Epithelial cell of esophagus (primary cell): Measurements from ENCODE around the gene PLEKHA7.
A peak's percentile ranks its signal among the peaks of the same experiment; 100 is the strongest.

Experiments
- DNase-seq: peaks from one replicate; pipeline ENCODE4 v3.0.0; 2010; ENCODE audit warnings: low read depth
- H3K4me3 ChIP-seq: 2 replicates; pipeline ENCODE4 v1.5.1; 2011; ENCODE audit warnings: mild to moderate bottlenecking, low read length, control low read depth
- TF ChIP-seq, protein P1 (sequence below): IDR thresholded peaks from 2 replicates; pipeline ENCODE4 v1.5.1; 2011; ENCODE audit warnings: low read depth, mild to moderate bottlenecking, low read length, control low read depth, inconsistent platforms; ENCODE audit not compliant: insufficient read depth; ENCODE audit errors: missing control alignments

Gene PLEKHA7

DNA sequence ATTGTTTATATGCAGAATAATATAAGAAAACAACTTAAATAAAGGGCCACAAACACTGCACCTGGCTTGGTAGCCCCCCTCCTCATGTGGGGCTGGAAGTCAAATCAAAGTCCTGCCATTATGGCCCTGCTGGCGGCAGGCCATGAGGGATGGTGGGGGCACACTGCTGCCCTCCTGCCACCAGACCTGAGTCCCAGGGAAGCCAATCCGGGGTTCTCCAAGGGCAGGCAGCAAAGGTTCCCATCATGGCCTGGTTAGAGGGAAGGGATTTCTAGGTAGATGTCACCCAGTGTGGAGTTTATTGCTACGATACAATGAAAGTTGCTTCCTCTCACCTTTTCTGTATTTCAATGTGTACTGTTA, 236.6 kb downstream of the PLEKHA7 start:
- TF ChIP-seq, protein P1, sequence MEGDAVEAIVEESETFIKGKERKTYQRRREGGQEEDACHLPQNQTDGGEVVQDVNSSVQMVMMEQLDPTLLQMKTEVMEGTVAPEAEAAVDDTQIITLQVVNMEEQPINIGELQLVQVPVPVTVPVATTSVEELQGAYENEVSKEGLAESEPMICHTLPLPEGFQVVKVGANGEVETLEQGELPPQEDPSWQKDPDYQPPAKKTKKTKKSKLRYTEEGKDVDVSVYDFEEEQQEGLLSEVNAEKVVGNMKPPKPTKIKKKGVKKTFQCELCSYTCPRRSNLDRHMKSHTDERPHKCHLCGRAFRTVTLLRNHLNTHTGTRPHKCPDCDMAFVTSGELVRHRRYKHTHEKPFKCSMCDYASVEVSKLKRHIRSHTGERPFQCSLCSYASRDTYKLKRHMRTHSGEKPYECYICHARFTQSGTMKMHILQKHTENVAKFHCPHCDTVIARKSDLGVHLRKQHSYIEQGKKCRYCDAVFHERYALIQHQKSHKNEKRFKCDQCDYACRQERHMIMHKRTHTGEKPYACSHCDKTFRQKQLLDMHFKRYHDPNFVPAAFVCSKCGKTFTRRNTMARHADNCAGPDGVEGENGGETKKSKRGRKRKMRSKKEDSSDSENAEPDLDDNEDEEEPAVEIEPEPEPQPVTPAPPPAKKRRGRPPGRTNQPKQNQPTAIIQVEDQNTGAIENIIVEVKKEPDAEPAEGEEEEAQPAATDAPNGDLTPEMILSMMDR = no peak
- H3K4me3 ChIP-seq = no peak overlapping the region
- DNase-seq = no peak

DNA sequence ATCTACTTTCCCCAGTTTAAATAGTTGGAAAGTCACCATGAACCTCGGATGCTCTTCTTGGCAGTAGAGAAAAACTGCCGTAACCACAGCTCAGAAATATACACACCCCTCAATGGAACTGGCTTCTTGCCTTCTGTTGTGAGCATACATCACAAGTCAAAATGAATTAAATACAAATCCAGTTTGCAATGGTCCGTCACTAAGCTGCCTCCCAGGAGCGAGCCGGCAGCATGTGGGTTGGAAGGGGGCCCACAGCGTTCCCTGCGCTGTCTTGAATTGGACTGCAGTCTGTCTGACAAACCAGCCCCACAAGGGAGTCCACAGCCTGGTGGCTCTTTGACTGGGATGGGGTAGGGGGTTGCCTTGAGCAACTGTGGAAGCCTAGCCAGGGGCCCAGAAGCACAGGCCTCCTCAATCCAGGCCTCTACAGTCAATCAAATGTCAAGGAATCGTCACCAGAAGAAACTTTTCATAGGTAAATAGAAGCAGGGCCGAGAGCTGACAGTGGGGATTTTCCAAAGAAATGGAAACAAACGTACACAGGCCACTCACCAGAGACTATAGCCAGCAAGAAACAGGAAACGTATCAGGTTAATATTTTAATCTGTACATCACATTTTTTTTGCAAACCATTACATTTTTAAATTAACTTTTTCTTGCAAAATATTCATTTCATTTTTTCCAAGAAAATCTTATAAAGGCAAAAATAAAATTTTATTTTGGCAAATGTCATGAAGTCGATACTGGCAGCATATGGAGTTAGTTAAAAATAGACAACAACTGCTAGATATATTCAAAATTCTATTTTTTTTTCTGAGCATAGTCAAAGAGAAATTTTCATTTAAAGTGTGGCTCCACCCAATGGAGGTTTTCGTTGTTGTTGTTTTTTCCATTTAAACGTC, 237.3 kb downstream of the PLEKHA7 start:
- H3K4me3 ChIP-seq = no peak overlapping the region
- TF ChIP-seq, protein P1 = no peak
- DNase-seq = no peak

- peak; percentile 38 for DNase-seq
- H3K4me3 ChIP-seq = no peak overlapping the region
- TF ChIP-seq, protein P1 = no peak
Observed at GRCh38 chr11:16775614-16776283, 238.5 kb downstream of the PLEKHA7 start.

DNA sequence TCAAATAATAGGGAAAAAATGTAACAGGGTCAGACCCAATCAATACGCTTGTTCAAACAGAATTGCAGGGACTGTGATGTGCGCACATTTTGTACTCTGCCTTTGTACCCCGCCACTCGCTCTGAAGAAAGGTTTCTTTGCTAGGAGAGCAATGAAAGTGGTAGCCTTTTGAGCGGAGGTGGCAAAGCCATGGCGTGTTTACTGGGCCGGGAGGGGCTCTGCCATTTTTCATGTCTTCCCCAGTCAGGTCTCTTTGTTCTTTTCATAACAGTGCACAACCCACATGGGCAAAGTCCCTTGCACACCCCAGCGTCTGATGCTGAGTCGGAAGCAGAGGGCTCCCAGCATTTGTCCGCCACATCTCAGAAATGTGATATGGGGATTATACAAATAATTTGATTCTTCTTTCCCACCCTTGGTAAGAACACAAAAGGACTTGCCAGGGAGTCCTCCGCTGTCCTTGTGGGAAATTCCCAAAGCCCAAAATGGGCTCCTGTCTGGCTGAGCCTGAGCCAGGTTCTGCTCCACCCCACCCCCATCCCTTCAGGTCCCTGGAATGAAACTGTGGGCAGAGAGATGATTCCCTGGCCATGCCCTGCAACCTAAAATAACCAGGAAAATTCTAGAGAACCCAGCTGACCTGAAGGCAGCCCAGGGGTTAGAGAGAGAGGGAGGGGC, 239.1 kb downstream of the PLEKHA7 start:
- DNase-seq = no peak
- TF ChIP-seq, protein P1 = no peak
- H3K4me3 ChIP-seq = no peak overlapping the region

- no peak for DNase-seq
- TF ChIP-seq, protein P1 = no peak
- no peak overlapping the region for H3K4me3 ChIP-seq
Observed at GRCh38 chr11:16773981-16774935, 240.0 kb downstream of the PLEKHA7 start.

- no peak overlapping the region for H3K4me3 ChIP-seq
- DNase-seq = no peak
- TF ChIP-seq, protein P1 = no peak
Observed at GRCh38 chr11:16772141-16772512, 242.1 kb downstream of the PLEKHA7 start.
